SW480 (cell line): ENCODE results near the gene BCAP31.
"Not testable (repeated sequence)": the region's sequence is repeated elsewhere in the genome, so short reads cannot be mapped to it uniquely, and the experiment has no call there.

Experiments
- DNase-seq: peaks from one replicate; pipeline ENCODE4 v3.0.0-alpha.2; 2016; ENCODE audit warnings: low spot score

The BCAP31 gene

GRCh38 chrX:153694256-153694655 lies 29.9 kb downstream of the BCAP31 start:
- DNase-seq, result not testable (repeated sequence)

- DNase-seq, result no peak
Observed at GRCh38 chrX:153693216-153694086, 30.7 kb downstream of the BCAP31 start.

GRCh38 chrX:153692611-153693156 lies 31.5 kb downstream of the BCAP31 start:
- DNase-seq, result no peak

GRCh38 chrX:153692003-153692402 lies 32.2 kb downstream of the BCAP31 start:
- DNase-seq, result no peak

GRCh38 chrX:153691032-153691827 lies 33.0 kb downstream of the BCAP31 start:
- not testable (repeated sequence) for DNase-seq

- DNase-seq, result no peak
Observed at GRCh38 chrX:153690466-153690865, 33.7 kb downstream of the BCAP31 start.

- DNase-seq, result peak; percentile 26
Observed at GRCh38 chrX:153689654-153690465, 34.3 kb downstream of the BCAP31 start.

- DNase-seq, result peak; percentile 36
Observed at GRCh38 chrX:153688911-153689590, 35.1 kb downstream of the BCAP31 start.

- DNase-seq, result no peak
Observed at GRCh38 chrX:153688506-153688905, 35.7 kb downstream of the BCAP31 start.

- no peak for DNase-seq
Observed at GRCh38 chrX:153688071-153688470, 36.1 kb downstream of the BCAP31 start.

- peak; percentile 62 for DNase-seq
Observed at GRCh38 chrX:153687121-153688039, 36.8 kb downstream of the BCAP31 start, which contains the start of gene SLC6A8. TSS of gene SLC6A8 (plus strand) at chrX:153687926. CDS start at chrX:153688575, 649 bp downstream.

GRCh38 chrX:153686711-153687110 lies 37.5 kb downstream of the BCAP31 start:
- DNase-seq, result no peak

GRCh38 chrX:153685751-153686696 lies 38.2 kb downstream of the BCAP31 start:
- no peak for DNase-seq

GRCh38 chrX:153685156-153685536 lies 39.0 kb downstream of the BCAP31 start:
- DNase-seq, result no peak

GRCh38 chrX:153684467-153685155 lies 39.6 kb downstream of the BCAP31 start:
- no peak for DNase-seq

GRCh38 chrX:153683486-153683885 lies 40.7 kb downstream of the BCAP31 start:
- not testable (repeated sequence) for DNase-seq

- DNase-seq, result no peak
Observed at GRCh38 chrX:153681175-153681574, 43.0 kb downstream of the BCAP31 start.

GRCh38 chrX:153674219-153674851 lies 49.9 kb downstream of the BCAP31 start:
- no peak for DNase-seq
